NCI-H82 treated with DMSO at 0.1 percent for 48 hours (cell line): Measurements from ENCODE around the gene PSME1.

Experiments
- DNase-seq: peaks from one replicate; lab custom pipeline; 2025; ENCODE audit not compliant: unreplicated experiment; lab: John Stamatoyannopoulos, UW

PSME1 gene

GRCh38 chr14:24146453-24146977 is 10.5 kb downstream of the PSME1 start, which contains the start of gene PSME2:
Gene PSME2 (minus strand): TSS chr14:24146610. CDS start chr14:24146581, 29 bp downstream.
- peak; percentile 88 for DNase-seq

- DNase-seq = peak; percentile 94
These were observed 11.2 kb downstream of the PSME1 start, which contains the start of gene RNF31 for GRCh38 chr14:24146978-24147760. Gene RNF31 (plus strand): TSS chr14:24147498. CDS start chr14:24147699, 201 bp downstream.

- no peak for DNase-seq
These were observed 11.9 kb downstream of the PSME1 start for GRCh38 chr14:24147761-24148428.

- no peak for DNase-seq
These were observed 13.4 kb downstream of the PSME1 start for GRCh38 chr14:24149302-24149969.

- no peak for DNase-seq
These were observed 14.1 kb downstream of the PSME1 start for GRCh38 chr14:24150061-24150460.

GRCh38 chr14:24150567-24150966 is 14.6 kb downstream of the PSME1 start:
- no peak for DNase-seq

- no peak for DNase-seq
These were observed 15.0 kb downstream of the PSME1 start for GRCh38 chr14:24150993-24151392.

DNA sequence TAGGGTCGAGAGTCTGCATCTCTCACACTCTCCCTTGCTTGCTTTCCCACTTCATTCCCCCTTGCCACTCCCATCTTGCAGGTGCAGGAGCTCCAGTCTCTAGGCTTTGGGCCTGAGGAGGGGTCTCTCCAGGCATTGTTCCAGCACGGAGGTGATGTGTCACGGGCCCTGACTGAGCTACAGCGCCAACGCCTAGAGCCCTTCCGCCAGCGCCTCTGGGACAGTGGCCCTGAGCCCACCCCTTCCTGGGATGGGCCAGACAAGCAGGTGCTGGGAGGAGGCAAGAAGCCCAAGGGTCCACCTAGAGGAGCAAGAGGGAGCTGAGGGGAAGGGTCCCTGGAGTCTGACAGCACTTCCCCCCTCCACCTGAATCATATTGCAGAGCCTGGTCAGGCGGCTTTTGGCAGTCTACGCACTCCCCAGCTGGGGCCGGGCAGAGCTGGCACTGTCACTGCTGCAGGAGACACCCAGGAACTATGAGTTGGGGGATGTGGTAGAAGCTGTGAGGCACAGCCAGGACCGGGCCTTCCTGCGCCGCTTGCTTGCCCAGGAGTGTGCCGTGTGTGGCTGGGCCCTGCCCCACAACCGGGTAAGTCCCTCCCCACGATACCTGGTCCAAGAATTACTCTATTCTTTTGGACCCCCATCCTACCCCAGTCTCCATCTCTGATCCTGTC is 15.5 kb downstream of the PSME1 start:
- DNase-seq = no peak

DNA sequence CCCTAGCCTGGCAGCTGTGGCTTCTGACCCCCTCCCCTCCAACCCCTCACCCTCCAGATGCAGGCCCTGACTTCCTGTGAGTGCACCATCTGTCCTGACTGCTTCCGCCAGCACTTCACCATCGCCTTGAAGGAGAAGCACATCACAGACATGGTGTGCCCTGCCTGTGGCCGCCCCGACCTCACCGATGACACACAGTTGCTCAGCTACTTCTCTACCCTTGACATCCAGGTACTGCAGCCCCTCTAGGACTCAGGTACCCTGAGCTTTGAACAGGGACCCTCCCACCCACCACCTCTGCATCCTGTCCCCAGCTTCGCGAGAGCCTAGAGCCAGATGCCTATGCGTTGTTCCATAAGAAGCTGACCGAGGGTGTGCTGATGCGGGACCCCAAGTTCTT is 19.1 kb downstream of the PSME1 start:
- DNase-seq = no peak

- DNase-seq = no peak
These were observed 20.8 kb downstream of the PSME1 start for GRCh38 chr14:24156840-24157239.

- DNase-seq = no peak
These were observed 21.3 kb downstream of the PSME1 start for GRCh38 chr14:24157331-24157730.

GRCh38 chr14:24159777-24160498 is 23.9 kb downstream of the PSME1 start:
- no peak for DNase-seq

DNA sequence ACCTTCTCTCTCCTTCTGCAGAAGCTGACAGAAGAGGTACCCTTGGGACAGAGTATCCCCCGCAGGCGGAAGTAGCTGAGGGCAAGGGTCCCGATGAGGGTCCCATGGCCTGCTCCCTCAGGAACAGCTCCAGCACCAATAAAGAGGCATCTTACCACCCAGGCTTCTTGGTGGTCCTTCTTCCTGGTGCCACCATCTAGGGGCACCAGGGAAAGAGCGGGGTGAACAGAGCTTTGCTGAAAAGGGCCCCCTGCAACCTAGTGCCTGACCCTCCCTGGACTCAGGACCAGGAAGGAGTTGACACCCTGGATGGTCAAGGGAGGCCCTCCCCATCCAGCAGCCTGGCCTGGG is 24.5 kb downstream of the PSME1 start:
- DNase-seq = no peak

DNA sequence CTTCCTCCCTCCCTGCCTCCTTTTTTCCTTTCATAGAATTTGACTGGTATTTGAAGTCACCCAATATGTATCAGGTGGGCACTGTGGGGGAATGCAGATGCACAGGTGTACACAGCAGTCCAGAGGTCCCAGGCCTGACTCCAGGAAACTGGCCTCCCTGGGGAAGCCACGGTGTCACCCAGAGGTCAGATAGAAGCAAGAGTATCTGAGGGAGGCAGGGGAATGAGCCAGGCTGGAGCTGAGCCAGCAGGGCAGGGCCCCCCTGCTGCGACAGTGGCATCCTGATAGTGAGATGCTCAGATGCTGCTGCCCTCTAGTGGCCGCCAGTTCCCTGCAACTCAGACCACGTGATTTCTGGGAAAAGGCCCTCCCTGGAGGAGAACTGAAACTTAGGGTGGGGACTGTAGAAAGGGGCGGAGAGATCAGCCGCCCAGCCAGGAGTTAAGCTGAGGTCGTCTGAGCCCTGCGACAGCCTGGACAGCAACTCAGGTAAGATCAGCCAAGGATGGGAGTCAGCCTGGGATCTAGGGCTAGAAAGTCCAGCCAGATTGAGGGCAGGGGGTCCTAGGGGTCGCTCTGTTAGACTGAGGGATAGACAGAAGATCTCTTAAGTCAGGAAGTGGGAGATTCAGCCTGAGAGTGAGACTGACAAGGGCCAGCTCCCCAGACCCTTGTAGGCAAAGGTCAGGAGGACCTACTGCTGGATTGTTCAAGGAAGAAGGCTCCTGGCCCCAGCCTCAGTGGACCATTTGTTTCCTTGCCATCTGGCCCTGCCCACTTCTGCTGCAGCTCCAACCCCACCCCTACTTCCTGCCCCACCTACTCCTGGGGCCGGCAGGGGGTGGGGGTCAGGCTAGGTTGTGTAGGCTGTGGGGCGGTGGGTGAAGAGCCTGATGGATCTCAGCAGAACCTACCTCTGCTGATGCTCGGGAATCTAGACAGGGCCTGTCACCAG is 25.1 kb downstream of the PSME1 start, which contains the start of gene IRF9:
TSS of gene IRF9 (plus strand) at position 416 of the 955 bp plus-strand sequence. CDS start 880 bp downstream, outside the sequence.
- peak; percentile 89 for DNase-seq

DNA sequence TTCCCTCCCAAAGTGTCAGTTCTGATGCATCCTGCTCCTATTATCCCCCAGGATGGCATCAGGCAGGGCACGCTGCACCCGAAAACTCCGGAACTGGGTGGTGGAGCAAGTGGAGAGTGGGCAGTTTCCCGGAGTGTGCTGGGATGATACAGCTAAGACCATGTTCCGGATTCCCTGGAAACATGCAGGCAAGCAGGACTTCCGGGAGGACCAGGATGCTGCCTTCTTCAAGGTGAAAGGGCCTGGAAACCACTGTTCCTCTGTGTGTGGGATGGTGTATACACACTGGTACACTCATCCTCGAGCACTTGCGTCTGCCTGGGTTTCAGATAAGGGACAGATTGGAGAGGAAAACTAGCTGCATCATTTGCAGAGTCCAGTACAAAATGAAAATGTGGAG is 26.1 kb downstream of the PSME1 start:
- DNase-seq = no peak

DNA sequence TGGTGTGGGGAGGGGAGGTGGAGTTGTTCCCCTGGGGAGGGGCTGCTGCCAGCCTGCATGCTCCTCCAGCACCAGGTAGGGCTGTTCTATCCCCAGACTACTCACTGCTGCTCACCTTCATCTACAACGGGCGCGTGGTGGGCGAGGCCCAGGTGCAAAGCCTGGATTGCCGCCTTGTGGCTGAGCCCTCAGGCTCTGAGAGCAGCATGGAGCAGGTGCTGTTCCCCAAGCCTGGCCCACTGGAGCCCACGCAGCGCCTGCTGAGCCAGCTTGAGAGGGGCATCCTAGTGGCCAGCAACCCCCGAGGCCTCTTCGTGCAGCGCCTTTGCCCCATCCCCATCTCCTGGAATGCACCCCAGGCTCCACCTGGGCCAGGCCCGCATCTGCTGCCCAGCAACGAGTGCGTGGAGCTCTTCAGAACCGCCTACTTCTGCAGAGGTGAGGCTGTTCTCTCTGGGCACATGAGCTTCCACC is 28.6 kb downstream of the PSME1 start:
- no peak for DNase-seq

DNA sequence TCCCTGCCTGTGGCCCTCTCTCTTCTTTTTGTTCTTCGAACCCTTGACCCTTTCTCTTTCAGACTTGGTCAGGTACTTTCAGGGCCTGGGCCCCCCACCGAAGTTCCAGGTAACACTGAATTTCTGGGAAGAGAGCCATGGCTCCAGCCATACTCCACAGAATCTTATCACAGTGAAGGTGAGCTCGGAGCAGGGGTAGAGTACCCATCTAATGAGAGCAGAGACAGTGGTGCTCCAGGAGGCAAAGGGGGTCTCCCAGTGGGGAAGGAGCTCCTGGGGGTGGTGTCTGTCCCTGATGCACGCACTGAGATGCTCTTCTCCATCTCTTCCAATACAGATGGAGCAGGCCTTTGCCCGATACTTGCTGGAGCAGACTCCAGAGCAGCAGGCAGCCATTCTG is 29.8 kb downstream of the PSME1 start:
- DNase-seq = no peak

DNA sequence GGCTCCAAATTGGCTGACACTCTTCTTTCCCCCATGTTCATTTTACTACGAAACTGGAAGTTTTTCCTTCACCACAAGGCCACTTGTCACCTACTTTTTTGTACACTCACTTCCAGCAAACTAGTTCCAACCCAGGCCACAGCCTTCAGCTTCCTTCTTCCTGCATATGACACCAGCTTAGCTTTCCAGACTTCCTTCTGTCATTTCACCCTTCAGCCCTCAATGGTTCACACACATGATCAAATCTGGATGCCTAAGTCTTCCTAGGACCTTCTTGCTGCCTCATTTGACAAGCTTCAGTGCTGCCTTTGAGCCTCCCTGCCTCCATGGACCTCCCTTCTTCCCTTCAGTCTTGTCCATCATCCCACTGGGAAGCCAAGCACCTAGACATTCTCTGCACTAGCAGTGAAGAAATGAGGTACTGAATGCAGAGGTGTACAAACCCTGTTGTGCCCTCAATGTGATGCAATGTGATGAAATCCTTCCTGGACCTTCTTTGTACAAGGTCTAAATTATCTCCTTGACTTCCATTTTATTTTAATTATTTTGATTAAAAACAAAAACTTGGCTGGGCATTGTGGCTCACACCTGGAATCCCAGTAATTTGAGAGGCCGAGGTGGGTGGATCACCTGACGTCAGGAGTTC is 31.6 kb downstream of the PSME1 start:
- no peak for DNase-seq
